Epithelial cell of esophagus (primary cell): ENCODE data around the gene SLC41A1.

Experiments
- DNase-seq: peaks from one replicate; pipeline ENCODE4 v3.0.0; 2010; ENCODE audit warnings: low read depth
- H3K4me3 ChIP-seq: 2 replicates; pipeline ENCODE4 v1.5.1; 2011; ENCODE audit warnings: mild to moderate bottlenecking, low read length, control low read depth
- TF ChIP-seq, protein P1 (sequence below): IDR thresholded peaks from 2 replicates; pipeline ENCODE4 v1.5.1; 2011; ENCODE audit warnings: low read depth, mild to moderate bottlenecking, low read length, control low read depth, inconsistent platforms; ENCODE audit not compliant: insufficient read depth; ENCODE audit errors: missing control alignments

SLC41A1 gene

DNA sequence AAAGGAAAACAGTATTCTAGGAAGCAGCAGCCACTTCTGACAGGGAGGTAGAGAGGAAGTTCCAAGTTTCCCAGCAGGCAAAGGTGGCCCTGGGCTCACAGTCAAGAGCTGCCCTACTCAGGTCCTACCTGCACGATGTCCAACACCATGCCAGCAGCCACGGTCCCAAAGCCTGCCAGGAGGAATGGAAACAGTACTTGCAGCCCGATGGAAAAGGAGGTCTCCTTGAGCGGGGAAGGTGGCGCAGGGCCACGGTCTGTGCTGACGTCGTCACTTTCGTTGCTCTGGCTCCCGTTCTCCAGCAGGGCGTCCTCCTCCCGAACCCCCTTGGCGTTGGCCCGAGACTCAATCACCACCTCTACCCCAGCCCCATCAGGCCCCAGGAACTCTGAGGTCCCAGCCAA, 3.1 kb downstream of the SLC41A1 start:
- no peak overlapping the region for H3K4me3 ChIP-seq
- DNase-seq = no peak
- TF ChIP-seq, protein P1, sequence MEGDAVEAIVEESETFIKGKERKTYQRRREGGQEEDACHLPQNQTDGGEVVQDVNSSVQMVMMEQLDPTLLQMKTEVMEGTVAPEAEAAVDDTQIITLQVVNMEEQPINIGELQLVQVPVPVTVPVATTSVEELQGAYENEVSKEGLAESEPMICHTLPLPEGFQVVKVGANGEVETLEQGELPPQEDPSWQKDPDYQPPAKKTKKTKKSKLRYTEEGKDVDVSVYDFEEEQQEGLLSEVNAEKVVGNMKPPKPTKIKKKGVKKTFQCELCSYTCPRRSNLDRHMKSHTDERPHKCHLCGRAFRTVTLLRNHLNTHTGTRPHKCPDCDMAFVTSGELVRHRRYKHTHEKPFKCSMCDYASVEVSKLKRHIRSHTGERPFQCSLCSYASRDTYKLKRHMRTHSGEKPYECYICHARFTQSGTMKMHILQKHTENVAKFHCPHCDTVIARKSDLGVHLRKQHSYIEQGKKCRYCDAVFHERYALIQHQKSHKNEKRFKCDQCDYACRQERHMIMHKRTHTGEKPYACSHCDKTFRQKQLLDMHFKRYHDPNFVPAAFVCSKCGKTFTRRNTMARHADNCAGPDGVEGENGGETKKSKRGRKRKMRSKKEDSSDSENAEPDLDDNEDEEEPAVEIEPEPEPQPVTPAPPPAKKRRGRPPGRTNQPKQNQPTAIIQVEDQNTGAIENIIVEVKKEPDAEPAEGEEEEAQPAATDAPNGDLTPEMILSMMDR = no peak

DNA sequence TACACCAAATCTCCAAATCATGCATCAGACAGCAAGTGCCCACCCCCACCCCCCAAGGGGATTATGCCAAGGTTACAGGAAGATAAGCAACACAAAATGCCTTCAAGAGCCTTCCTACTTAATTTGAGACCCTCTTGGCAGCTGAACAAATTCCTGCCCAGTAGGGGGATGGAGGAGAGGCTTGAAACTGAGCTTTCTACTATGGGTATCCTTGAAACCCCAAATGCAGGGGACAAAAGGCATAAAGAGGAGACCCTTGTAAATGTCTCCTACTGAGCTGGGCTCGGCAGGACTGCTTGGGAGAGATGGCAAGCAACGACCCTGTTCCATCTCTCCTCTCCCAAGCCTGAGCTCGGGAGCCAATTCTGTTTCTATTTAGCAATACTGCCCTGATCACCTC, 3.5 kb downstream of the SLC41A1 start:
- TF ChIP-seq, protein P1 = no peak
- no peak for DNase-seq
- no peak overlapping the region for H3K4me3 ChIP-seq

DNA sequence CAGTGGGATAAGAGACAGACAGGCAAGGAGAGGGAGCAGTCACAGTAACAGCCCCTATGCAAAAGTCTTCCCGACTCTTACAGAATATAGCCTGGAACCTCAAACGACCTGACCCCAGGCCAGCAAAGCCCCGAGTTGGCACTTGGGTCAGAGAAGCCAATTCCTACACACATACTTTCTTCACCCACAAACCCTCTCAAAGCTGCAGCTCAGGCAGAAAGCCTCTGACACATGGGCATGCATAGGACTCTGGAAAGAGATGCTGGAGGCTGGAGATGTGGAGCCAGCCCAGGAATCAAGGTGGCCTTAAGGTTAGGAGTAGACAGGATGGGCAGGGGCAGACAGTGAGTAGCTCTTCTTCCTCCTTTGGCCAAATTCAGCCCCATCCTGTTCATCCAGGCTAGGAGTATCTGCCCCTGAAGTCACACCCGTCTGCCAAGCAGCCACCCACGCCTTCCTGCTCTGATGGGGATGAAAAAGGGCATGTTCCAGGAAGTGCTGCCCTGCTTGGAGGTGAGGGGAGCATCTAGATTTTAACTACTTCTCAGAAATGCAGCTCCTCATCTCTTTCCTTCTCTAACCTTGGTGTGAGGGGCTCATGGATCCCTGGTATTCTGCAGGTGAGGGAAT, 7.8 kb downstream of the SLC41A1 start:
- DNase-seq = peak; percentile 55
- TF ChIP-seq, protein P1 = no peak
- no peak overlapping the region for H3K4me3 ChIP-seq

DNA sequence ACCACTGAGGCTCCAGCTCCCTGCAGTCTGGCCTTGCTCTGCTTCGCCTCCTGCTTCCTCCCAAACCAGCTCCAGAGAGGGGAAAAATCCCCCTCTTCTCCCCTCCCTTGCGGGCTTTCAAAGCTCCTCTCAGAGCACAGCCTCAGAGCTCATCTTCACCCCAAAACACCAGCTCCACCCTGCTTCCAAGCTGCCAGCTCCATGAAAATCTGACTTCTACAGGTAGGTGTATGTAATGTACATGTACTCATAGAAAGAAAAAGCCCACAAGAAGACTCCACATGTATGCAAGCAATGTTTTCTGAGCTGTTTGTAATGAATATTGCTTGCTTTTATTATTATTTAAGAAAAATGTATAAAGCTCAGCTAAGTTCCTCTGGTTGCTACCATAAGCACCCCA, 8.4 kb downstream of the SLC41A1 start:
- DNase-seq = no peak
- H3K4me3 ChIP-seq = no peak overlapping the region
- TF ChIP-seq, protein P1 = no peak

DNA sequence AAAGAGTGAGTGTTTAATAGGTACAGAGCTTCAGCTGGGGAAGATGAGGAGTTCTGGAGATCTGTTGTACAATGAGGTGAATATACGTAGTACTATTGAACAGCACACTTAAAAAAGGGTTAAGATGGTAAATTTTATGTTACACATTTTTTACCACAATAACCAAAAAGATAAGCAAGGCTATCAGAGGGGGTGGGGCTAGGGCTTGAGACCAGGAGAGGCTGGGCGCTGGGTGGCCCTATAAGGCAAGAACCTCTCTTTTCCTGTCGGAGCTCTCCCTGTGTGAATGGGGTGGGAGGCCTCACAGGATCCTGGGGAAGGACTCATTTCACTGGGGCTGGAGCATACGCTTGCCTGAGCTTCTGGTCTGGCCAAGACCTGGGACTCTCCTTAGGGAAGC, 9.0 kb downstream of the SLC41A1 start:
- TF ChIP-seq, protein P1 = no peak
- H3K4me3 ChIP-seq = no peak overlapping the region
- DNase-seq = no peak

DNA sequence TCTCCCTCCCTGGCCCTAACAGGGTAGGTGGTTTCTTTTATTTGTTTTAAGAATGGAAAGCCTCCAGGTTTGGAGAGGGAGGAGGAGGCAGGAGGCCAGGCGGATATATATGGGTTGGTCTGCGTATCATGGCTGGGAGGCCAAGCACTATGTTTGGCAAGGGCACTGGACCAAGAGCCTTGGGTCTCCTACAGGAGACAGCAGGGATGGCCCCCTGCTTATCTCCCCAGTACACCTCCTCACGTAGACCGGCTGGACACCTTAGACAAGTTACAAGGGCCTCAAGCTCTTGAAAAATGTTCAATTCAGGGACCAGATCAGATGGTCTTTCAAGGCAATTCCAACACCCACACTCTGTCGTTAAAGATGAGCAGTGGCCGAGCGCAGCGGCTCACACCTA, 10.9 kb downstream of the SLC41A1 start:
- H3K4me3 ChIP-seq = no peak overlapping the region
- TF ChIP-seq, protein P1 = no peak
- no peak for DNase-seq
